ENCODE data around the gene MDM1. TPM values are rescaled to one million over a fixed set of nuclear protein-coding genes. Genes with fewer than 3 reads are reported as not detected.

Gene MDM1
- total and polyA plus RNA-seq, 2 of the 13 experiments (the other 11 are each of a cell fraction or from before 2014, with no cell fraction given): 4.6 to 15.2 TPM

GRCh38 chr12:68364893-68365725 is 32.9 kb upstream of the MDM1 start (continued):
- TF ChIP-seq ZNF546 (CRISPR knock-in tag; conservative IDR thresholded peaks at IDR 0.05): no peak
- TF ChIP-seq REL (CRISPR knock-in tag; conservative IDR thresholded peaks at IDR 0.05): no peak
- peak; percentile 70; the same call in 1 of the 2 replicates for TF ChIP-seq TGIF2 (CRISPR knock-in tag; IDR thresholded peaks at IDR 0.05)
- TF ChIP-seq PPARG (CRISPR knock-in tag; conservative IDR thresholded peaks at IDR 0.05): no peak
- TF ChIP-seq FOXA1 (IDR thresholded peaks at IDR 0.05): no peak
- no peak for TF ChIP-seq FOXA1 (CRISPR knock-in tag; IDR thresholded peaks at IDR 0.05)
- no peak for TF ChIP-seq GLMP (CRISPR knock-in tag; IDR thresholded peaks at IDR 0.05; ENCODE audit: borderline replicate concordance)
- TF ChIP-seq ZNF264 (CRISPR knock-in tag; IDR thresholded peaks at IDR 0.05): 0 out of 2 replicates have a peak, but pooled peaks have one; percentile 25
- TF ChIP-seq, protein P1, sequence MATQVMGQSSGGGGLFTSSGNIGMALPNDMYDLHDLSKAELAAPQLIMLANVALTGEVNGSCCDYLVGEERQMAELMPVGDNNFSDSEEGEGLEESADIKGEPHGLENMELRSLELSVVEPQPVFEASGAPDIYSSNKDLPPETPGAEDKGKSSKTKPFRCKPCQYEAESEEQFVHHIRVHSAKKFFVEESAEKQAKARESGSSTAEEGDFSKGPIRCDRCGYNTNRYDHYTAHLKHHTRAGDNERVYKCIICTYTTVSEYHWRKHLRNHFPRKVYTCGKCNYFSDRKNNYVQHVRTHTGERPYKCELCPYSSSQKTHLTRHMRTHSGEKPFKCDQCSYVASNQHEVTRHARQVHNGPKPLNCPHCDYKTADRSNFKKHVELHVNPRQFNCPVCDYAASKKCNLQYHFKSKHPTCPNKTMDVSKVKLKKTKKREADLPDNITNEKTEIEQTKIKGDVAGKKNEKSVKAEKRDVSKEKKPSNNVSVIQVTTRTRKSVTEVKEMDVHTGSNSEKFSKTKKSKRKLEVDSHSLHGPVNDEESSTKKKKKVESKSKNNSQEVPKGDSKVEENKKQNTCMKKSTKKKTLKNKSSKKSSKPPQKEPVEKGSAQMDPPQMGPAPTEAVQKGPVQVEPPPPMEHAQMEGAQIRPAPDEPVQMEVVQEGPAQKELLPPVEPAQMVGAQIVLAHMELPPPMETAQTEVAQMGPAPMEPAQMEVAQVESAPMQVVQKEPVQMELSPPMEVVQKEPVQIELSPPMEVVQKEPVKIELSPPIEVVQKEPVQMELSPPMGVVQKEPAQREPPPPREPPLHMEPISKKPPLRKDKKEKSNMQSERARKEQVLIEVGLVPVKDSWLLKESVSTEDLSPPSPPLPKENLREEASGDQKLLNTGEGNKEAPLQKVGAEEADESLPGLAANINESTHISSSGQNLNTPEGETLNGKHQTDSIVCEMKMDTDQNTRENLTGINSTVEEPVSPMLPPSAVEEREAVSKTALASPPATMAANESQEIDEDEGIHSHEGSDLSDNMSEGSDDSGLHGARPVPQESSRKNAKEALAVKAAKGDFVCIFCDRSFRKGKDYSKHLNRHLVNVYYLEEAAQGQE (IDR thresholded peaks at IDR 0.05; ENCODE audit: borderline replicate concordance in 1 of 2, low read depth in 1 of 2, low read length in 2 of 2): peak in 1 of 2 experiments; percentile 78
- TF ChIP-seq ZNF441 (CRISPR knock-in tag; IDR thresholded peaks at IDR 0.05; ENCODE audit: borderline replicate concordance): no peak
- peak; percentile 54; the same call in 1 of the 2 replicates for TF ChIP-seq HOXA3 (CRISPR knock-in tag; IDR thresholded peaks at IDR 0.05)
- TF ChIP-seq, protein P2, sequence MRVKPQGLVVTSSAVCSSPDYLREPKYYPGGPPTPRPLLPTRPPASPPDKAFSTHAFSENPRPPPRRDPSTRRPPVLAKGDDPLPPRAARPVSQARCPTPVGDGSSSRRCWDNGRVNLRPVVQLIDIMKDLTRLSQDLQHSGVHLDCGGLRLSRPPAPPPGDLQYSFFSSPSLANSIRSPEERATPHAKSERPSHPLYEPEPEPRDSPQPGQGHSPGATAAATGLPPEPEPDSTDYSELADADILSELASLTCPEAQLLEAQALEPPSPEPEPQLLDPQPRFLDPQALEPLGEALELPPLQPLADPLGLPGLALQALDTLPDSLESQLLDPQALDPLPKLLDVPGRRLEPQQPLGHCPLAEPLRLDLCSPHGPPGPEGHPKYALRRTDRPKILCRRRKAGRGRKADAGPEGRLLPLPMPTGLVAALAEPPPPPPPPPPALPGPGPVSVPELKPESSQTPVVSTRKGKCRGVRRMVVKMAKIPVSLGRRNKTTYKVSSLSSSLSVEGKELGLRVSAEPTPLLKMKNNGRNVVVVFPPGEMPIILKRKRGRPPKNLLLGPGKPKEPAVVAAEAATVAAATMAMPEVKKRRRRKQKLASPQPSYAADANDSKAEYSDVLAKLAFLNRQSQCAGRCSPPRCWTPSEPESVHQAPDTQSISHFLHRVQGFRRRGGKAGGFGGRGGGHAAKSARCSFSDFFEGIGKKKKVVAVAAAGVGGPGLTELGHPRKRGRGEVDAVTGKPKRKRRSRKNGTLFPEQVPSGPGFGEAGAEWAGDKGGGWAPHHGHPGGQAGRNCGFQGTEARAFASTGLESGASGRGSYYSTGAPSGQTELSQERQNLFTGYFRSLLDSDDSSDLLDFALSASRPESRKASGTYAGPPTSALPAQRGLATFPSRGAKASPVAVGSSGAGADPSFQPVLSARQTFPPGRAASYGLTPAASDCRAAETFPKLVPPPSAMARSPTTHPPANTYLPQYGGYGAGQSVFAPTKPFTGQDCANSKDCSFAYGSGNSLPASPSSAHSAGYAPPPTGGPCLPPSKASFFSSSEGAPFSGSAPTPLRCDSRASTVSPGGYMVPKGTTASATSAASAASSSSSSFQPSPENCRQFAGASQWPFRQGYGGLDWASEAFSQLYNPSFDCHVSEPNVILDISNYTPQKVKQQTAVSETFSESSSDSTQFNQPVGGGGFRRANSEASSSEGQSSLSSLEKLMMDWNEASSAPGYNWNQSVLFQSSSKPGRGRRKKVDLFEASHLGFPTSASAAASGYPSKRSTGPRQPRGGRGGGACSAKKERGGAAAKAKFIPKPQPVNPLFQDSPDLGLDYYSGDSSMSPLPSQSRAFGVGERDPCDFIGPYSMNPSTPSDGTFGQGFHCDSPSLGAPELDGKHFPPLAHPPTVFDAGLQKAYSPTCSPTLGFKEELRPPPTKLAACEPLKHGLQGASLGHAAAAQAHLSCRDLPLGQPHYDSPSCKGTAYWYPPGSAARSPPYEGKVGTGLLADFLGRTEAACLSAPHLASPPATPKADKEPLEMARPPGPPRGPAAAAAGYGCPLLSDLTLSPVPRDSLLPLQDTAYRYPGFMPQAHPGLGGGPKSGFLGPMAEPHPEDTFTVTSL (CRISPR knock-in tag; IDR thresholded peaks at IDR 0.05; ENCODE audit: borderline replicate concordance): no peak
- TF ChIP-seq, protein P3, sequence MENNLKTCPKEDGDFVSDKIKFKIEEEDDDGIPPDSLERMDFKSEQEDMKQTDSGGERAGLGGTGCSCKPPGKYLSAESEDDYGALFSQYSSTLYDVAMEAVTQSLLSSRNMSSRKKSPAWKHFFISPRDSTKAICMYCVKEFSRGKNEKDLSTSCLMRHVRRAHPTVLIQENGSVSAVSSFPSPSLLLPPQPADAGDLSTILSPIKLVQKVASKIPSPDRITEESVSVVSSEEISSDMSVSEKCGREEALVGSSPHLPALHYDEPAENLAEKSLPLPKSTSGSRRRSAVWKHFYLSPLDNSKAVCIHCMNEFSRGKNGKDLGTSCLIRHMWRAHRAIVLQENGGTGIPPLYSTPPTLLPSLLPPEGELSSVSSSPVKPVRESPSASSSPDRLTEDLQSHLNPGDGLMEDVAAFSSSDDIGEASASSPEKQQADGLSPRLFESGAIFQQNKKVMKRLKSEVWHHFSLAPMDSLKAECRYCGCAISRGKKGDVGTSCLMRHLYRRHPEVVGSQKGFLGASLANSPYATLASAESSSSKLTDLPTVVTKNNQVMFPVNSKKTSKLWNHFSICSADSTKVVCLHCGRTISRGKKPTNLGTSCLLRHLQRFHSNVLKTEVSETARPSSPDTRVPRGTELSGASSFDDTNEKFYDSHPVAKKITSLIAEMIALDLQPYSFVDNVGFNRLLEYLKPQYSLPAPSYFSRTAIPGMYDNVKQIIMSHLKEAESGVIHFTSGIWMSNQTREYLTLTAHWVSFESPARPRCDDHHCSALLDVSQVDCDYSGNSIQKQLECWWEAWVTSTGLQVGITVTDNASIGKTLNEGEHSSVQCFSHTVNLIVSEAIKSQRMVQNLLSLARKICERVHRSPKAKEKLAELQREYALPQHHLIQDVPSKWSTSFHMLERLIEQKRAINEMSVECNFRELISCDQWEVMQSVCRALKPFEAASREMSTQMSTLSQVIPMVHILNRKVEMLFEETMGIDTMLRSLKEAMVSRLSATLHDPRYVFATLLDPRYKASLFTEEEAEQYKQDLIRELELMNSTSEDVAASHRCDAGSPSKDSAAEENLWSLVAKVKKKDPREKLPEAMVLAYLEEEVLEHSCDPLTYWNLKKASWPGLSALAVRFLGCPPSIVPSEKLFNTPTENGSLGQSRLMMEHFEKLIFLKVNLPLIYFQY (CRISPR knock-in tag; IDR thresholded peaks at IDR 0.05; ENCODE audit: borderline replicate concordance): no peak
